Omental fat pad (tissue), 4 donors: ENCODE data around the gene TFAP2A. TPM values are rescaled to one million over a fixed set of nuclear protein-coding genes. Genes with fewer than 3 reads are reported as not detected.

Experiments
- ATAC-seq: fragments of 150-250 bp; one replicate; pipeline ENCODE4 v1.9.1; 2016; ENCODE audit warnings: mild to moderate bottlenecking, moderate library complexity; ENCODE audit not compliant: low FRiP score
- DNase-seq: peaks from one replicate; pipeline ENCODE4 v3.0.0-alpha.2; 2019; ENCODE audit warnings: low spot score
- CTCF ChIP-seq, 3 donors: fragments of 450-650 bp; IDR thresholded peaks; one replicate each; pipeline ENCODE4 v1.5.1; 2016 to 2017; ENCODE audit warnings: antibody characterized with exemption in 3 of 3, mild to moderate bottlenecking in 3 of 3, moderate library complexity in 2 of 3
- total RNA-seq, 4 donors: library from RNA; depleted of rRNA; stranded (reverse); fragments of >200 nt; gene quantifications; one replicate each; pipeline ENCODE4 v1.1.0, GENCODE V29; 2016

The TFAP2A gene
- total RNA-seq, 4 donors from 2014 or later, result not detected

DNA sequence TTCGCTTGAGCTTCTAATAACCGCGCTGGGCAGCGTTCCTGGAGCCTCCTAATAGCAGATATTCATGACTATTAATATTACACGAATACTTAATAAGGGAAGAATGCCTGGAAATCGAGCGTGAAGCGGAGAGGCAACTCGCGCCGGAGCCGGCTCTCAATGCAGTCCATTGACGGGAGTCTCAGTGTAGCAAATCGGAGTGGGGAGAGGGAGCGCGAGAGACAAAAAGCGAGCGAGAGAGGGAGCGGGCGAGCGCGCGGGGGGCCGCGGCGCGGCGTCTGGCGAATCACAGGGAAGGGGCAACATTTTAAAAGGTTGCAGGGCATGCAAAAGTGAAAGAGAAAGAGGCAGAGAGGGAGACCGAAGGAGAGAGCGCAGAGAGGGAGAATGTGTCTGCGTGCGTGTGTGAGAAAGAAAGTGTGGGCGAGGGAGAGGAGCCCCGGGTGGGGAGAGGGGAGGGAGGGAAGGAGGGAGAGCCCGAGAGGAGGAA, 2.9 kb downstream of the TFAP2A start:
- DNase-seq (no peak), ATAC-seq (peak; percentile 70)
- TF ChIP-seq CTCF (IDR thresholded peaks at IDR 0.05), result no peak

GRCh38 chr6:10411131-10411970, 3.5 kb downstream of the TFAP2A start:
- ATAC-seq (peak; percentile 31), DNase-seq (no peak)
- no peak for TF ChIP-seq CTCF (IDR thresholded peaks at IDR 0.05)

- DNase-seq (no peak), ATAC-seq (no peak)
- no peak for TF ChIP-seq CTCF (IDR thresholded peaks at IDR 0.05)
Measured at GRCh38 chr6:10410207-10411050, 4.4 kb downstream of the TFAP2A start.

GRCh38 chr6:10409731-10410206, 5.1 kb downstream of the TFAP2A start:
- DNase-seq (no peak), ATAC-seq (no peak)
- no peak for TF ChIP-seq CTCF (IDR thresholded peaks at IDR 0.05)

DNA sequence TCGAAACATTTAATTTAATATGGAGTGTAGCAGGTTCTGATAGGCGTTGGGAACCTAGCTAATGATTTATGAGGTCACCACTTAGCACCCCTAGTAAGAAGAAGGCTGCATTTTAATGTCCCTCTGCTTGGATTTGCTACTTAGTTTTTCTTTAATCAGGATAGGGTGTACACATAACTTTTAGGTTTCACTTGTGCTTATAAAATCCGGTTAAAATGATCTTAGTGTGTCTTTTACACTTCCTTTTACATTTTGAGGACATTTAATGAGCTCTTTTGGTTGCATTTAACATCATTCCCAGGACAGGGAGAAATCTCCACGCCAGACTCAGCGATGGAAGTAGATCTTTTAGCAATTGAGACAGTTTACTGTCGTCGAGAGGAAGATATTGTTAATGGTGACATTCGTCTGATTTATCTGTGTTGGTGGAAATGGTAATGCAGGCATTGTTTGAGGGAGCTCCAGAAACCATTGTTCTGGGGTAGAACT, 5.6 kb downstream of the TFAP2A start:
- TF ChIP-seq CTCF (IDR thresholded peaks at IDR 0.05), result no peak
- no peak for ATAC-seq
- DNase-seq, result no peak

DNA sequence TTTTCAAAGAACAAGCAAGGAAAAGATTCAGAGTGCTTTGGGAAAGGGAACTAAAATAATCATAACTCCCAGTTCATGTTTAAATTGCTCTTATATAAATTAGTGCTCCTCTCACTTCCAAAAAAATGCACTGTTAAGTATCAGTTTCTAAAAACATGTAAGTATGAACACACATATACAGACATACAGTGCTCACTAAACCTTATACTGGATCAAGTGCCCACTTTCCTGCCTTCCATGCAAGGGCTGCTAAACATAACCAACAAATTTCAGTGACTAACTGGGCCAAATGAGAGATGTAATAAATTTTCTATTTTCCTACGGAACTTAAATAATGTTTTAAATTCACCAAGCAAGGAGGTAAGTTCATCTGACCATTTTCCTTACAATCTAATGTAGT, 6.4 kb downstream of the TFAP2A start:
- ATAC-seq (no peak), DNase-seq (no peak)
- TF ChIP-seq CTCF (IDR thresholded peaks at IDR 0.05), result no peak
